ENCODE results near the gene PIM3. TPM values are rescaled to one million over a fixed set of nuclear protein-coding genes. Genes with fewer than 3 reads are reported as not detected.

PIM3 gene
- 156 and 396 TPM in 2 replicates for total RNA-seq

GRCh38 chr22:49960159-49961004, at the start of gene PIM3:
Gene PIM3, plus strand, starts transcription at chr22:49960772. Its CDS starts 176 bp downstream, at chr22:49960948.
- DNase-seq (ENCODE audit: low read depth in 2 of 2) = peak; percentile 97 to 99

- no peak for DNase-seq (ENCODE audit: low read depth in 2 of 2)
Observed at GRCh38 chr22:49911881-49912625, 48.5 kb upstream of the PIM3 start.

GRCh38 chr22:49913026-49913425, 47.5 kb upstream of the PIM3 start:
- DNase-seq (ENCODE audit: low read depth in 2 of 2) = no peak

GRCh38 chr22:49913446-49913845, 47.1 kb upstream of the PIM3 start:
- DNase-seq (ENCODE audit: low read depth in 2 of 2) = no peak

- no peak for DNase-seq (ENCODE audit: low read depth in 2 of 2)
Observed at GRCh38 chr22:49914256-49914655, 46.3 kb upstream of the PIM3 start.

GRCh38 chr22:49915610-49916009, 45.0 kb upstream of the PIM3 start:
- DNase-seq (ENCODE audit: low read depth in 2 of 2) = no peak

- DNase-seq (ENCODE audit: low read depth in 2 of 2) = no peak
Observed at GRCh38 chr22:49916831-49917230, 43.7 kb upstream of the PIM3 start.

- DNase-seq (ENCODE audit: low read depth in 2 of 2) = peak; percentile 98 to 99
Observed at GRCh38 chr22:49917974-49918910, 42.3 kb upstream of the PIM3 start, which contains the start of the genes ALG12 and CRELD2. Gene ALG12, minus strand, starts transcription at chr22:49918438. Its CDS starts 4,673 bp downstream, at chr22:49913765. Gene CRELD2, plus strand, starts transcription at chr22:49918634. Its CDS starts 136 bp downstream, at chr22:49918770.

GRCh38 chr22:49918911-49919881, 41.4 kb upstream of the PIM3 start:
- DNase-seq (ENCODE audit: low read depth in 2 of 2) = no peak

- no peak for DNase-seq (ENCODE audit: low read depth in 2 of 2)
Observed at GRCh38 chr22:49920859-49921258, 39.7 kb upstream of the PIM3 start.

- DNase-seq (ENCODE audit: low read depth in 2 of 2) = no peak
Observed at GRCh38 chr22:49921508-49922278, 38.9 kb upstream of the PIM3 start.

GRCh38 chr22:49922484-49922883, 38.1 kb upstream of the PIM3 start:
- DNase-seq (ENCODE audit: low read depth in 2 of 2) = no peak

GRCh38 chr22:49922926-49923325, 37.6 kb upstream of the PIM3 start:
- no peak for DNase-seq (ENCODE audit: low read depth in 2 of 2)

GRCh38 chr22:49923445-49923844, 37.1 kb upstream of the PIM3 start:
- DNase-seq (ENCODE audit: low read depth in 2 of 2) = peak in 1 of 2 donors; percentile 29

- no peak for DNase-seq (ENCODE audit: low read depth in 2 of 2)
Observed at GRCh38 chr22:49924113-49924833, 36.3 kb upstream of the PIM3 start.

GRCh38 chr22:49925525-49926128, 34.9 kb upstream of the PIM3 start:
- no peak for DNase-seq (ENCODE audit: low read depth in 2 of 2)

GRCh38 chr22:49926916-49927315, 33.7 kb upstream of the PIM3 start:
- no peak for DNase-seq (ENCODE audit: low read depth in 2 of 2)

GRCh38 chr22:49927483-49928184, 32.9 kb upstream of the PIM3 start:
- no peak for DNase-seq (ENCODE audit: low read depth in 2 of 2)
